Neural cell (in vitro differentiated cells): ENCODE data around the gene TRIM24.

Experiments used
- CTCF ChIP-seq: fragments of 450-650 bp; IDR thresholded peaks from 2 replicates; pipeline ENCODE4 v1.5.1; 2014; ENCODE audit warnings: antibody characterized with exemption, mild to moderate bottlenecking, moderate library complexity; ENCODE audit not compliant: poor library complexity, severe bottlenecking
- EP300 ChIP-seq: fragments of 450-650 bp; conservative IDR thresholded peaks from 2 replicates; pipeline ENCODE4 v1.6.1; 2014; ENCODE audit warnings: antibody characterized with exemption, mild to moderate bottlenecking, moderate library complexity; ENCODE audit not compliant: poor library complexity, severe bottlenecking
- EZH2 ChIP-seq: fragments of 200-600, 300-800 bp; shearing (Covaris generic), sonication (generic); IDR thresholded peaks from 2 replicates; pipeline ENCODE4 v1.6.1; 2014; ENCODE audit warnings: antibody characterized with exemption, low read length, borderline replicate concordance, mild to moderate bottlenecking; ENCODE audit not compliant: insufficient read depth, poor library complexity, severe bottlenecking
- MXI1 ChIP-seq: fragments of 450-650 bp; conservative IDR thresholded peaks from 2 replicates; pipeline ENCODE4 v1.6.1; 2014; ENCODE audit warnings: antibody characterized with exemption, mild to moderate bottlenecking; ENCODE audit not compliant: poor library complexity, severe bottlenecking
- POLR2AphosphoS5 ChIP-seq: IDR thresholded peaks from 2 replicates; pipeline ENCODE4 v1.6.1; 2012
- RAD21 ChIP-seq: fragments of 450-650 bp; conservative IDR thresholded peaks from 2 replicates; pipeline ENCODE4 v1.6.1; 2014; ENCODE audit warnings: antibody characterized with exemption, mild to moderate bottlenecking, moderate library complexity
- REST ChIP-seq: IDR thresholded peaks from 2 replicates; pipeline ENCODE4 v1.6.1; 2012; ENCODE audit warnings: borderline replicate concordance

DNA sequence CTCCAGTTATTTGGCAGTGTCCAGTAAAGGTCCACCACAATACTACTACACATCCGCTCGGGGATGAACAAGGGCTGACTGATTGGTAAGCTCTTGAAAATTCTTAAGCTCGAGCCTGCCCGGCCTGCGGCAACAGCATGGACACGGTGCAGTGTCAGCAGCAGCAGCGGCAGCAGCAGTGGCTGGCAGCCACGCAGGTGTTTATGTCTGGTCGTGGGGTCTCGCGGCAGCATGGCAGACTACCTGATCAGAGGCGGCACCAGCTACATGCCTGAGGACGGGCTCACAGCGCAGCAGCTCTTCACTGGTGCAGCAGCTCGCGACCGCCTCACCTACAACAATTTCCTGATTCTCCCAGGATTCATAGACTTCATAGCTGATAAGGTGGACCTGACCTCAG lies 19.6 kb upstream of the TRIM24 start:
- TF ChIP-seq EZH2, result no peak
- TF ChIP-seq POLR2AphosphoS5, result no peak
- no peak for TF ChIP-seq CTCF
- no peak for TF ChIP-seq REST
- TF ChIP-seq EP300, result no peak
- TF ChIP-seq RAD21, result no peak
- no peak for TF ChIP-seq MXI1
